Ishikawa (cell line): Measurements from ENCODE around the gene REXO4.
A peak's percentile ranks its signal among the peaks of the same experiment; 100 is the strongest.

Experiments
- CEBPB ChIP-seq: IDR thresholded peaks from 2 replicates; pipeline ENCODE4 v1.6.1; 2012
- CREB1 ChIP-seq: IDR thresholded peaks from 2 replicates; pipeline ENCODE4 v1.6.1; 2012; ENCODE audit warnings: low read depth
- EGR1 ChIP-seq: IDR thresholded peaks from 2 replicates; pipeline ENCODE4 v1.6.1; 2012
- EP300 ChIP-seq: IDR thresholded peaks from 2 replicates; pipeline ENCODE4 v1.6.1; 2012; ENCODE audit warnings: borderline replicate concordance
- FOXM1 ChIP-seq: IDR thresholded peaks from 2 replicates; pipeline ENCODE4 v1.6.1; 2012; ENCODE audit warnings: low read depth, borderline replicate concordance
- NFIC ChIP-seq: IDR thresholded peaks from 2 replicates; pipeline ENCODE4 v1.6.1; 2012
- RAD21 ChIP-seq: IDR thresholded peaks from 2 replicates; pipeline ENCODE4 v1.6.1; 2012; ENCODE audit warnings: low read depth
- TAF1 ChIP-seq: IDR thresholded peaks from 2 replicates; pipeline ENCODE4 v1.6.1; 2012; ENCODE audit warnings: low read depth, mild to moderate bottlenecking
- TCF12 ChIP-seq: IDR thresholded peaks from 2 replicates; pipeline ENCODE4 v1.6.1; 2012; ENCODE audit warnings: low read depth
- TEAD4 ChIP-seq: IDR thresholded peaks from 2 replicates; pipeline ENCODE4 v1.6.1; 2012
- YY1 ChIP-seq: IDR thresholded peaks from 2 replicates; pipeline ENCODE4 v1.6.1; 2012; ENCODE audit warnings: low read depth
- ZBTB7A ChIP-seq: IDR thresholded peaks from 2 replicates; pipeline ENCODE4 v1.6.1; 2012; ENCODE audit warnings: low read depth
- TF ChIP-seq, protein P1 (sequence below): IDR thresholded peaks from 2 replicates; pipeline ENCODE4 v1.6.1; 2012
- TF ChIP-seq, protein P2 (sequence below): IDR thresholded peaks from 2 replicates; pipeline ENCODE4 v1.6.1; 2012; ENCODE audit warnings: low read depth, mild to moderate bottlenecking
- TF ChIP-seq, protein P3 (sequence below): IDR thresholded peaks from 2 replicates; pipeline ENCODE4 v1.6.1; 2012

Gene REXO4

DNA sequence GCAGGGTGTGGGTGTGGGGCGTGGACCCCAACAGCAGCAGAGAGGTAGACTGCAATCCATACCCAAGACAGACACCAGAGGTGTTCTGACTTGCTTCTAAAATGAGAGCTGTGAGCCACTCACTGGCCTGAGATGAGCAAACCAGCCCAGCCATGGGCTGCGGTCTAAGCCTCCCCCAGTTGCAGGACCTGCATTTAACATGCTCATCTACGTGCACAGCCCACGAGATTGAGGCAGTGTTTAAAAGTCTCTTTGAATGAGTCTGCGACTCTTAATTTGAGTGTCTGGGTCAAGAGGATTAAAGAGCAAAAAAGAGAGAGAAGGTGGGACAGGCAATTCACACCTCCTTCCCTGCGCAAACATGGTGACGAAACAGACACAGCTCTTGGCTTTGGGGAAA is 47.9 kb downstream of the REXO4 start:
- TF ChIP-seq CREB1 (no peak), ZBTB7A (no peak), TEAD4 (no peak), YY1 (no peak), TCF12 (no peak), FOXM1 (no peak), CEBPB (no peak), EGR1 (no peak), EP300 (no peak)
- TF ChIP-seq, protein P1, sequence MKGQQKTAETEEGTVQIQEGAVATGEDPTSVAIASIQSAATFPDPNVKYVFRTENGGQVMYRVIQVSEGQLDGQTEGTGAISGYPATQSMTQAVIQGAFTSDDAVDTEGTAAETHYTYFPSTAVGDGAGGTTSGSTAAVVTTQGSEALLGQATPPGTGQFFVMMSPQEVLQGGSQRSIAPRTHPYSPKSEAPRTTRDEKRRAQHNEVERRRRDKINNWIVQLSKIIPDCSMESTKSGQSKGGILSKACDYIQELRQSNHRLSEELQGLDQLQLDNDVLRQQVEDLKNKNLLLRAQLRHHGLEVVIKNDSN: no peak
- TF ChIP-seq, protein P2, sequence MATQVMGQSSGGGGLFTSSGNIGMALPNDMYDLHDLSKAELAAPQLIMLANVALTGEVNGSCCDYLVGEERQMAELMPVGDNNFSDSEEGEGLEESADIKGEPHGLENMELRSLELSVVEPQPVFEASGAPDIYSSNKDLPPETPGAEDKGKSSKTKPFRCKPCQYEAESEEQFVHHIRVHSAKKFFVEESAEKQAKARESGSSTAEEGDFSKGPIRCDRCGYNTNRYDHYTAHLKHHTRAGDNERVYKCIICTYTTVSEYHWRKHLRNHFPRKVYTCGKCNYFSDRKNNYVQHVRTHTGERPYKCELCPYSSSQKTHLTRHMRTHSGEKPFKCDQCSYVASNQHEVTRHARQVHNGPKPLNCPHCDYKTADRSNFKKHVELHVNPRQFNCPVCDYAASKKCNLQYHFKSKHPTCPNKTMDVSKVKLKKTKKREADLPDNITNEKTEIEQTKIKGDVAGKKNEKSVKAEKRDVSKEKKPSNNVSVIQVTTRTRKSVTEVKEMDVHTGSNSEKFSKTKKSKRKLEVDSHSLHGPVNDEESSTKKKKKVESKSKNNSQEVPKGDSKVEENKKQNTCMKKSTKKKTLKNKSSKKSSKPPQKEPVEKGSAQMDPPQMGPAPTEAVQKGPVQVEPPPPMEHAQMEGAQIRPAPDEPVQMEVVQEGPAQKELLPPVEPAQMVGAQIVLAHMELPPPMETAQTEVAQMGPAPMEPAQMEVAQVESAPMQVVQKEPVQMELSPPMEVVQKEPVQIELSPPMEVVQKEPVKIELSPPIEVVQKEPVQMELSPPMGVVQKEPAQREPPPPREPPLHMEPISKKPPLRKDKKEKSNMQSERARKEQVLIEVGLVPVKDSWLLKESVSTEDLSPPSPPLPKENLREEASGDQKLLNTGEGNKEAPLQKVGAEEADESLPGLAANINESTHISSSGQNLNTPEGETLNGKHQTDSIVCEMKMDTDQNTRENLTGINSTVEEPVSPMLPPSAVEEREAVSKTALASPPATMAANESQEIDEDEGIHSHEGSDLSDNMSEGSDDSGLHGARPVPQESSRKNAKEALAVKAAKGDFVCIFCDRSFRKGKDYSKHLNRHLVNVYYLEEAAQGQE: no peak

DNA sequence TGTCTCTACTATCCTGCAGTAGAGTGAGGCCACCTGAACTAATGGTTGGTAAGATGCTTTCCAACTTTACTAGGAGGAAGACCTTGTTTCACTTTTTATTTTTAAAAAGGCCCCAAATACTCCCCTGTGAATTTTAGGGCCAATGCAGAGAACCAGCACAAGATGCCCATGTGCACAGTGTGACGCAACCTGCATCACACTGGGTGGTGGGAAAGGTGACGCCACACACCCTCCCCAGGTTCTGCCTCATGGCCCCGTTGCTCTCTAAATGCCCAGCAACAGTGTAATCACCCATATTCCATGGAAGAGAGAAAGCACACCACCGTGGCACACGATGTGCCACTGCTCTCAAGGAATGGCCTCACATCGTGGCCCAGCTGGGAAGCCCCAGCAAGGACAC is 48.4 kb downstream of the REXO4 start:
- no peak for TF ChIP-seq EP300
- TF ChIP-seq, protein P2: no peak
- TF ChIP-seq CEBPB: 0 out of 2 replicates have a peak, but pooled peaks have one; percentile 16
- TF ChIP-seq TEAD4: no peak

DNA sequence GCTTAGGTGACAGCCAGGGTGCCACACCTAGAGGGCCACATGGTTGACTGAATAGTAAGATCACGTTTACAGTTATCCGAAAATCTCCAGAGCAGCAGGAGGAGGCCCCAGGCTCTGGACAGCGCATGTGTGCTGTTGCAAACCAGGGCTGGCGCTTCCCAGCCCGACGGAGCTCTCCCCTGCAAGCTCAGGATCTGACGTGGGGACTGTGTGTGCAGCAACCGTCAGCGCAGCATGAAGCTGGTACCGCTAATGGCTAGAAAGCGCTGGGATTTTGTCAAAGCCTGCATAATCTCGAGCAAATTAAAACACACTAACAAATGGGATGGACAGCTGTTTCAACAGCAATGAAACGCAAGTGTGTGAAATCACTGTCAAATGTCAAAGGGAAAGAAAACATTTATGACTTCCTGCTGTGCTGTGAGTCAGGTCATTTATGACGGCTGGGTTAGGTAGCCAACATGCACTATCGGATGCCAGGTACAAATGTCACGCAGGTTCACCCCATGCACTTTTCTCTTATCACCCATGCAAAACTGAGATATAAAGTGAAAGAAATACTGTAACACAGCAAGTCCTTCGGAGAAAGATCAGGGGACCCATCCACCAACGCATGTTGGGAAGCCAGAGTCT is 49.4 kb downstream of the REXO4 start:
- TF ChIP-seq EGR1 (no peak), RAD21 (no peak), FOXM1 (no peak), TCF12 (no peak), CREB1 (no peak), ZBTB7A (no peak), CEBPB (no peak), NFIC (no peak), EP300 (no peak), YY1 (no peak), TAF1 (no peak), TEAD4 (no peak)
- TF ChIP-seq, protein P3, sequence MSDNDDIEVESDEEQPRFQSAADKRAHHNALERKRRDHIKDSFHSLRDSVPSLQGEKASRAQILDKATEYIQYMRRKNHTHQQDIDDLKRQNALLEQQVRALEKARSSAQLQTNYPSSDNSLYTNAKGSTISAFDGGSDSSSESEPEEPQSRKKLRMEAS: no peak
- TF ChIP-seq, protein P1: no peak
- TF ChIP-seq, protein P2: no peak

DNA sequence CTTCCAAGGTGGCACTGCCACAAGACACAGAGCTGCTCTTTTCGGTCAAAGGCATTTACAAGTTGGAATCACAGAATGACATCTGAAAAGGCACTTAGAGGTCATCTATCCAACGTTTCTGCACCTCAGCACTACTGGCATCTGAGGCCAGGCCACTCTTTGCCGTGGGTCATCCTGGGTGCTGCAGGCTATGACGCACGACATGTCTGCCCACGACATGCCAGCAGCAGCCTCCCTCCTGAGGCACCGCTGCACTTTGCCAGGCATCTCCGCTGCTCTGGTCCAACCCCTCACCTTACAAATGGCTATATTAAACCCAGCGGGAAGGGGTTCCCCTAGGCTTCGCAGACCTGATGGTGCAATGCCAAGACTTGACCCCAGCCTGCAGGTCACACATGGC is 50.0 kb downstream of the REXO4 start:
- TF ChIP-seq FOXM1 (no peak), CREB1 (no peak), EGR1 (no peak), TAF1 (no peak)
- TF ChIP-seq, protein P1: no peak

DNA sequence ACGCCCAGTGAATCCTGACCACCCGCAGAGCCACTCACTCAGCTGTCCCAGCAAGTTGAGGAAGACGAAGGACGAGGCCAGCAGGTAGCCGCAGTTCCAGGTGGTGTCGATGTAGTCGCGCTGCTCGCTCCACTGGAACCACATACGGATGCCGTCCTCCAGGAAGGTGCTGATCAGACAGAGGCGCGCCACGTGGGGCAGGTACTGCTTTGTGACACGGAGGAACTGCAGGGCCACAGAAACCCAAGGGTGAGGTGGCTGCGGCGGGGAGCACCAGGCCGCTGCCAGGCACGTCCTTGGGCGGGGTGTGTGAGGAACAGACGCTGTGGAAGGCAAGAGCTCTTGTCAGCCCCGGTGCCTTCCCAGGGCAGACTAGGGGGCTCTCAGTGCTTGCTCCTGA is 50.6 kb downstream of the REXO4 start:
- TF ChIP-seq CREB1 (no peak), YY1 (no peak), EGR1 (no peak), TAF1 (no peak), FOXM1 (no peak)
